HUES64 (cell line): ENCODE data around the gene WWC2.

ENCODE experiments used
- H3K27ac ChIP-seq: 2 replicates; pipeline ENCODE4 v1.7.0; 2013; ENCODE audit warnings: low read depth, low read length, inconsistent platforms
- H3K27me3 ChIP-seq: 2 replicates; pipeline ENCODE4 v1.6.1; 2013; ENCODE audit warnings: mild to moderate bottlenecking, low read length; ENCODE audit not compliant: insufficient read depth
- H3K36me3 ChIP-seq: 2 replicates; pipeline ENCODE4 v1.6.1; 2013; ENCODE audit warnings: mild to moderate bottlenecking, low read length; ENCODE audit not compliant: insufficient read depth
- H3K4me1 ChIP-seq: 2 replicates; pipeline ENCODE4 v1.6.1; 2013; ENCODE audit warnings: mild to moderate bottlenecking, low read length, moderate library complexity; ENCODE audit not compliant: insufficient read depth
- H3K4me3 ChIP-seq: 2 replicates; pipeline ENCODE4 v1.5.1; 2013; ENCODE audit warnings: mild to moderate bottlenecking, low read length, moderate library complexity
- H3K9ac ChIP-seq: 2 replicates; pipeline ENCODE4 v1.6.1; 2013; ENCODE audit warnings: mild to moderate bottlenecking, low read depth, low read length
- H3K9me3 ChIP-seq: 2 replicates; pipeline ENCODE4 v1.6.1; 2013; ENCODE audit warnings: low read depth, low read length; ENCODE audit not compliant: insufficient read depth
- WGBS: fragments of 150-250, 120-280 bp; methylation state at CpG from one replicate; pipeline ENCODE4 v1.1.7; 2013; ENCODE audit warnings: missing lambda C conversion rate; 5-methylcytosine and 5-hydroxymethylcytosine counted together

WWC2 gene

DNA sequence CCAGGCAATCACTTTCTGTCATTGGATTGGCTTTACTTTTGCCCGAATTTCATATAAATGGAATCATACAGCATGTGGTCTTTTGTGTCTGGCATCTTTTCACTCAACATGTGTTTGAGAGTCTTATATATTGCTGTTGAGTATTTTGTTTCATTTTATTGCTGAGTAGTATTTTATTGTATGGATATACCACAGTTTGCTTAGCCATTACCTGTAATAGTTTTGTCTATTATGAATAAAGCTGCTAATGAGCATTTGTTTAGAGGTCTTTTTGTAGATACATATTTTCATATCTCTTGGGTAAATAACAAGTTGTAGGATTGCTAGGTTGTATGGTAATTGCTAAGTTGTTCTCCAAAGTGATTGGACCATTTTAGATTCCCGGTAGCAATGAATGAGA lies 105.7 kb downstream of the WWC2 start:
- Histone ChIP-seq H3K9ac (no peak overlapping the region), H3K4me1 (0 out of 2 replicates have a peak, but pooled peaks cover 6% of the 10 kb centered on the region), H3K27me3 (no peaks in the 10 kb centered on the region), H3K36me3 (peaks cover 34% of the 10 kb centered on the region), H3K27ac (no peak overlapping the region), H3K9me3 (no peaks in the 10 kb centered on the region), H3K4me3 (no peak overlapping the region)
- 94% methylated on average over 2 of the region's 2 CpGs for WGBS

DNA sequence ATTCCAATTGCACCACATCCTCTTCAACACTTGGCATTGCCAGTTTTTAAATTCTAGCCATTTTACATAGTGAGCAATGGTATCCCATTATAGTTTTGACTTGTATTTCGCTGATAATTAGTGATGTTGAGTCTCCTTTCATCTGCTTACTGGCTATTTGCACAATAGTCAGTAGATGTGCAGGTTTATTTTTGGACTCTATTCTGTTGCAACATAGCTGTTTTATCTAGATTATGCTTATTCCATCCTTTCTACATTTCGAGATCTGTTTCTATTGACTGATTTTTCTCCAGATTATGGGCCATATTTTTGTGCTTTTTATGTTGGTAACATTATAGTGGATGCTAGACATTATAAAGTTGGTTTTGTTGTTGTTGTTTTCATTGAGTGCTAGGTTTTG lies 106.1 kb downstream of the WWC2 start:
- 50% methylated on average over 2 of the region's 2 CpGs for WGBS
- H3K4me1 ChIP-seq: 0 out of 2 replicates have a peak, but pooled peaks cover 6% of the 10 kb centered on the region
- H3K9me3 ChIP-seq: no peaks in the 10 kb centered on the region
- no peak overlapping the region for H3K4me3 ChIP-seq
- no peak overlapping the region for H3K9ac ChIP-seq
- no peak overlapping the region for H3K27ac ChIP-seq
- H3K27me3 ChIP-seq: no peaks in the 10 kb centered on the region
- peaks cover 38% of the 10 kb centered on the region for H3K36me3 ChIP-seq

DNA sequence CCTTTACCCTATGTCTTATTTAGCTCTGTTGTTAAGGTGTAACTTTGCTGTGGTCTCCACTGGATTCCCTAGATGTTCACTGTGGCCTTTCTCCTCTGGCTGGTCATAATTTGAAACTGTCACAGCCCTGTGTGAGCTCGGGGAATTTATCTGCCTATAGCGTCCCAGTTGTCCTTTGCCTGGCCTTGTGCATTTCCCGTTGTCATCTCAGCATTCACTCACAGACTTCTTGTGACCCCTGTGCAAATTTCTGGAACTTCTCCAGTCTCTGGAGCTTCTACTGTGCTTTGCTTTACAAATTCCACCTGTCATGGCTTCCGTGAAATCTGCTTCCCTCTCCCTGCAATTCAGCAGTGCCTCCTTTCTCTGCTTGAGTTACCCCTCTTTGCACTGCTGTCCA lies 106.7 kb downstream of the WWC2 start:
- H3K9me3 ChIP-seq: no peaks in the 10 kb centered on the region
- no peak overlapping the region for H3K4me3 ChIP-seq
- H3K27me3 ChIP-seq: no peaks in the 10 kb centered on the region
- H3K9ac ChIP-seq: no peak overlapping the region
- peaks cover 41% of the 10 kb centered on the region for H3K36me3 ChIP-seq
- whole genome bisulfite sequencing: 91% methylated on average over 4 of the region's 4 CpGs
- H3K4me1 ChIP-seq: 0 out of 2 replicates have a peak, but pooled peaks cover 6% of the 10 kb centered on the region
- H3K27ac ChIP-seq: no peak overlapping the region

DNA sequence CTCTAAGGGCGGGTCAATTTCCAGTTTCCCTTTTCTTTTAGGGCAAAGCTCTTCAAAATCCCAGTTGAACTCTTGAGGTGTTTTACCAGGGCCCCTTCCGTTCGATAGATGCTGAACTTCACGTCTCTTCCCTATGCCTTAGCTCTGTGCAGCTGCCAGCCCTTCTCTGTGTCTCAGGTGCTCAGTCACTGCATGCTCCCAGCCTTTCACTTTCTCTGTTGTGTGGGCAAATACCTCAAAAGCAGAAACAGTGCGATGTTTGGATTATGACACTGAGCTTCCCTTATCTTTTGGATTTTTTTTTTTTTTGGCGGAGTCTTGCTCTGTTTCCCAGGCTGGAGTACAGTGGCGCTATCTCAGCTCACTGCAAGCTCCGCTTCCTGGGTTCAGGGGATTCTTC lies 112.5 kb downstream of the WWC2 start:
- Histone ChIP-seq H3K4me3 (no peak overlapping the region), H3K9ac (no peak overlapping the region), H3K9me3 (no peaks in the 10 kb centered on the region), H3K27ac (no peak overlapping the region), H3K4me1 (peaks cover 19% of the 10 kb centered on the region), H3K36me3 (peaks cover 36% of the 10 kb centered on the region), H3K27me3 (no peaks in the 10 kb centered on the region)
- 96% methylated on average over 8 of the region's 8 CpGs for WGBS

DNA sequence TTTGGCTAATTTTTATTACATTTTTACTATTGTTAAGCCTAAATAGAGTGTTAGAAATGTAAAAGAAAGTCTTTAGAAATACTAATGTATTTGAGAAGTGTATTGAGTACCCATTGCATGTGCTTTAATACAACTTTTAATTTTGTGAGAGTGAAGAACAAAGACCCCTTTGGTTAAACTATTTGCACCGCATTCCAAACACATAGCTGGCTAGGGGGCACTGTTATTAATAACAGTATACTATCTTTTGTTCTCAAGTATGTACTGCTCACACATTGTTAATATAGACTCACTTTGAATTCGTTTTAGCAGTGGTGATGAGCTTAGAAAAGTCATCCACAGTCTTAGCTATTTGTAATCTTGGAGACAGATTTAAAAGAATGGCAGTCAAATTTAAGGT lies 114.9 kb downstream of the WWC2 start:
- H3K4me1 ChIP-seq: peaks cover 16% of the 10 kb centered on the region
- H3K9ac ChIP-seq: no peak overlapping the region
- H3K27ac ChIP-seq: no peak overlapping the region
- H3K4me3 ChIP-seq: no peak overlapping the region
- H3K9me3 ChIP-seq: no peaks in the 10 kb centered on the region
- H3K36me3 ChIP-seq: peaks cover 31% of the 10 kb centered on the region
- H3K27me3 ChIP-seq: no peaks in the 10 kb centered on the region
- 58% methylated on average over 1 of the region's 2 CpGs for WGBS

DNA sequence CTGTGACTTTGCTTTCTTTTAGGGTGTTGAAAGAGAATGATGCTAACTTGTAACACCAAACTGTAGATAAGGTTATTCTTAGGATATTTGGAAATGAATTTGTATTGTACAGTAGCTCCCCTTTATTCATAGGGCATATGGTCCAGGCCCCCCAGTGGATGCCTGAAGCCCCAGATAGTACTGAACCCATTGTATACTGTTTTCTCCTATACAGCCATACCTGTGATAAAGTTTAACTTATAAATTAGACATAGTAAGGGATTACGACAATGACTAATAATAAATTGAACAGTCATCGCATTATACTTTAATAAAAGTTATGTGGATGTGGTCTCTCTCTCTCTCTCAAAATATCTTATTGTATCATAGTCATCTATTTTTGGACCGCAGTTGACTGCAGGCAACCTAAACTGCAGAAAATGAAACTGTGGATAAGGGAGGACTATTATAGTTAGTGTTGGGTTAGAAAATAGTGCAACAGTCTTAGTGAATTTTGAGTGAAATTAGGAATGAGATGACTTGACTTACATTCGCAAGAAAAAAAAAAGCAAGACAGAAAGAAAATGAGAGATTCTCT lies 115.9 kb downstream of the WWC2 start:
- Histone ChIP-seq H3K27ac (no peak overlapping the region), H3K4me1 (peaks cover 16% of the 10 kb centered on the region), H3K4me3 (no peak overlapping the region), H3K27me3 (no peaks in the 10 kb centered on the region), H3K36me3 (peaks cover 31% of the 10 kb centered on the region), H3K9me3 (no peaks in the 10 kb centered on the region), H3K9ac (no peak overlapping the region)
- WGBS: 98% methylated on average over 2 of the region's 4 CpGs

DNA sequence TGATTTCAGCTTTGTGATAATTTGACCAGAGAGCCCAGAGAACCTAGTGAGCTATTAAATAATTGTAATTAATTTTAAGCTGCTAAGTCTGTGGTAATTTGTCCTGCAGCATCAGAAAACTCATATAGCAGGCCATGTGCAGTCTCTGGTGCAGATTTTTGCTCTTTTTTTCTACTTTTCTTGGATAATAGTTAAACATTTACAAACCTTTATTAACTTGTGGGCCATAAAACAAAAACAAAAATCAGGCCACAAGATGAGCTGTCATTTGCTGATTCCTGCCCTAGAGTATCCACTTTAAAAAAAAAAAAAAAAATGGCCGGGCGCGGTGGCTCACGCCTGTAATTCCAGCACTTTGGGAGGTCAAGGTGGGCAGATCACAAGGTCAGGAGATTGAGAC lies 121.2 kb downstream of the WWC2 start:
- Histone ChIP-seq H3K36me3 (peaks cover 25% of the 10 kb centered on the region), H3K9ac (no peak overlapping the region)

DNA sequence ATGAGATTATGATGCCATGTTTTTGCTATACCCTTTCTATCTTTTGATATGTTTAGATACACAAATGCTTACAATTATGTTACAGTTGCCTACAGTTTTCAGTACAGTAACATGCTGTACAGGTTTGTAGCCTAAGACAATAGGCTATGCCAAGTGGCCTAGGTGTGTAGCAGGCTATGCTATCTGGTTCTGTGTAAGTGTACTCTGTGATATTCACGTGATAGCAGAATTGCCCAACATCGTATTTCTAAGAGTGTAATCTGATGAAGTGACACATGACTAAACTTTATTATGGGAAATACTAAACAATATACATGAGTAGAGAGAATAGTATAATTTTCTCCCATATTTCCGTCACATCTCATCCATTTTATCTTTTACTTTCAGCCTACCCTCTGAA lies 124.0 kb downstream of the WWC2 start:
- Histone ChIP-seq H3K36me3 (peaks cover 25% of the 10 kb centered on the region), H3K27me3 (no peaks in the 10 kb centered on the region), H3K4me3 (no peak overlapping the region), H3K9me3 (no peaks in the 10 kb centered on the region), H3K9ac (no peak overlapping the region), H3K27ac (no peak overlapping the region), H3K4me1 (peaks cover 11% of the 10 kb centered on the region)
- WGBS: 100% methylated on average over 3 of the region's 3 CpGs

More for the DNA sequence above, 121.2 kb downstream of the WWC2 start:
- no peak overlapping the region for H3K4me3 ChIP-seq
- WGBS: 100% methylated on average over 4 of the region's 4 CpGs
- H3K4me1 ChIP-seq: peaks cover 7% of the 10 kb centered on the region
- no peak overlapping the region for H3K27ac ChIP-seq
- H3K9me3 ChIP-seq: no peaks in the 10 kb centered on the region
- no peaks in the 10 kb centered on the region for H3K27me3 ChIP-seq

DNA sequence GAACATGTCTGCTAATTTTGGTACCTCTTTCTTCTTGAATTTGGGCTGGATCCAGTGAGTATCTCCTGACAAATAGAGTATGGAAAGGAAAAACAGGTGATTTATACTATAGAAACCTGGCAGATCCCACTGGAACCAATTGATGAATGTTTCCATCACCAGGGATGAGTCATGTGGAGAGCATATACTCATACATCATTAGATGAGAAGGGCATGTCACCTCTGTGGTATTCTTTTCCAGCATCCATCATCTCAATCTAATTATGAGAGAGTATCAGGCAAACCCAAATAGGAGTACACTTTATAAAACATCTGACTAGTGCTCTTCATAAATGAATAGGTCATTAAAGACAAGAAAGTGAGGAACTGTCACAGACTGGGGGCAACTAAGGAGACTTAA lies 130.3 kb downstream of the WWC2 start:
- no peaks in the 10 kb centered on the region for H3K9me3 ChIP-seq
- H3K36me3 ChIP-seq: peaks cover 13% of the 10 kb centered on the region; the same call in 1 of the 2 replicates
- no peak overlapping the region for H3K27ac ChIP-seq
- H3K4me3 ChIP-seq: no peak overlapping the region
- H3K4me1 ChIP-seq: peaks cover 14% of the 10 kb centered on the region
- H3K27me3 ChIP-seq: no peaks in the 10 kb centered on the region
- no peak overlapping the region for H3K9ac ChIP-seq

DNA sequence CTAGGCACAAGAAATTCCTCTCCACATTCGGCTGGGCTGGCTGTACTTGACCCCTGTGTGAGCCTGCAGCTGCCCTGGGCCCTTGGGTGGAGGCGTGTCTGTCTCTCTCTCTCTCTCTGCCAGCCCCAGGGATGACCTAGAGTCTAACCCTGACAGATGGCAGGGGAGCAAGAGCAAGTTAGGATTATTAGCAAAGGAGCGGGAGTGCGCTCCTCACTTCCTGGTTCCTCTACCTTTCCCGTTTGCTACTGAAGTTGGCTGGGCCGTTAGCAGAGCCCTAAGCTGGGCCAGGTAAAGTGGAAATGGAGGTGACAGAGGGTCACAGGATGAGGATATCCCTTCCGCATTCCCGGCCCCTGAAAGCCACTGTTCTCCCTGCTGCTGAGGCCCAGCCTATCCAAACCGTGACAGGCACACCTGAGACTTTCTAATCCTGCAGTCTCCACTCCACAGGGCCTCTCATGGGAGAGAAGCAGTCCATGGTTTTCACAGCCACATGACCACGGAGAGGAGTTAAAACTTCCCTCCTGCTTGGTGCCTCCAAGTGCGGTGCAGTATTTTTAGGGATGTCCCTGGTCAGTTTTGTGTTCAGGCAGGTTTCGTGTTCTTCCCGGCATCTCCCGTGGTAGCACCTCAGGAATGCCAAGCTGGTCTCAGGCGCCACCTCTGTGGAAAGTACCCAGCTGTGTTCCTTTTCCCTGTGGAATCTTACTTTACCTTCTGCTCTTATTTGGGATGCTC lies 141.7 kb downstream of the WWC2 start:
- H3K27ac ChIP-seq: peak overlapping the region; percentile 36; the same call in 1 of the 2 replicates
- 0 out of 2 replicates have a peak, but pooled peaks cover 6% of the 10 kb centered on the region for H3K9me3 ChIP-seq
- no peak overlapping the region for H3K4me3 ChIP-seq
- H3K4me1 ChIP-seq: peaks cover 46% of the 10 kb centered on the region
- WGBS: 89% methylated on average over 15 of the region's 15 CpGs
- peaks cover 62% of the 10 kb centered on the region for H3K36me3 ChIP-seq
- H3K27me3 ChIP-seq: no peaks in the 10 kb centered on the region
- H3K9ac ChIP-seq: no peak overlapping the region

DNA sequence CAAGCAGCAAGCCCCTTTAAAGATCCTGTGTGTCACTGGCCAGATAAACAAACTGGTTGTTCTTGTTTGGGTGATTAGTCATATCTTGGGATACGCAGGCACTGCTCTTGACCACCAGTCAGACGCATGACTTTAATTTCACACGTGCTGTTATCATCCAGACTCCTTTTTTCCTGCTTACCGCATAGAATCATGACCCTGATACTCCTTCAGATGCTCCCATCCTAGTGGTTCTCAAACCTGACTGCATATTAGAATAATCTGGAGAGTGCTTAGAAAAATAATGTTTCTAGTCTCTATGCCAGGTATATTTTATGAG lies 142.2 kb downstream of the WWC2 start:
- WGBS: 93% methylated on average over 4 of the region's 4 CpGs
- Histone ChIP-seq H3K4me3 (no peak overlapping the region), H3K27me3 (no peaks in the 10 kb centered on the region), H3K36me3 (peaks cover 67% of the 10 kb centered on the region), H3K9ac (0 out of 2 replicates have a peak overlapping the region, but pooled peaks have one; percentile 24), H3K27ac (peak overlapping the region; percentile 66), H3K9me3 (0 out of 2 replicates have a peak, but pooled peaks cover 4% of the 10 kb centered on the region), H3K4me1 (peaks cover 46% of the 10 kb centered on the region)
